HG02870 (cell line): ENCODE results near the gene NLRP9.
"Not testable (repeated sequence)": the region's sequence is repeated elsewhere in the genome, so short reads cannot be mapped to it uniquely, and the experiment has no call there.

Experiments
- ATAC-seq: cut with Tn5 transposase; IDR thresholded peaks from one replicate; pipeline ENCODE4 v1.9.1; 2021; ENCODE audit warnings: mild to moderate bottlenecking, moderate library complexity; ENCODE audit not compliant: unreplicated experiment

Gene NLRP9

DNA sequence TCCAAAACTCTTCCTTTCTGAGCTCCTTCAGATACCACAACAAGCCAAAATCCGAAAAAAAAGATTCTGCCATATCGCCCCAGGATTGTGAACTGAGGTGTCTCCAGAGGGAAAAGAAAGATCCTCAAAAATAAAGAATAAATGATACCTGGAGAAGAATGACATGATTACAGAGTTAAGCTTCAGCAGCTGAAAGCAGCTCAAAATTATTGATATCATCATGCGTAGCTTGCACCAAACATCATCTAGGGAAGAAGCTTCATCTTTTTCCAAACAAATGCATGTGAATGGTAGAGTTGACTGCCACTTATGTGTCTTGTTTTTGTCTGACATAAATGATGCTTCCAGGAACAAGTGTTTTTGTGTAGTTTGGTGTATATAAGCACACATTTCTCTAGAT lies at the start of gene NLRP9:
Gene NLRP9 (minus strand): TSS at position 101 of the 400 bp plus-strand sequence. CDS start 28 bp downstream, at position 73.
- ATAC-seq, result no peak

DNA sequence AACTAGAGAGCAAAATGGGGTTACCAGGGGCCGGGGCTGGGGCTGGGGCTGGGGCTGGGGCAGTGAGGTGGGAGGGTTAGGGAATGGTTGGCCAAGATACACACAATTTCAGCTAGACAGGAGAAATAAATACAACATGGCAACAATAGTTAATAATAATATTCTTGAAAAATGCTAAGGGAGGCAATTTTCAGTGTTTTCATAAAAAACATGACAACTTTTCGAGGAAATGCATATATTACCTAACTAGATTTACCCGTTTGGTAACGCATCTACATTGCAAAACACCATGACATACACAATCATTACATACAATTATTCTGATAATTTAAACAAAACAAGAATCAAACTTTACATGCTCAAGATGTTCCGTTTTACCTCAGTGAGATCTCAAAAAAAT lies 42.9 kb upstream of the NLRP9 start:
- no peak for ATAC-seq

DNA sequence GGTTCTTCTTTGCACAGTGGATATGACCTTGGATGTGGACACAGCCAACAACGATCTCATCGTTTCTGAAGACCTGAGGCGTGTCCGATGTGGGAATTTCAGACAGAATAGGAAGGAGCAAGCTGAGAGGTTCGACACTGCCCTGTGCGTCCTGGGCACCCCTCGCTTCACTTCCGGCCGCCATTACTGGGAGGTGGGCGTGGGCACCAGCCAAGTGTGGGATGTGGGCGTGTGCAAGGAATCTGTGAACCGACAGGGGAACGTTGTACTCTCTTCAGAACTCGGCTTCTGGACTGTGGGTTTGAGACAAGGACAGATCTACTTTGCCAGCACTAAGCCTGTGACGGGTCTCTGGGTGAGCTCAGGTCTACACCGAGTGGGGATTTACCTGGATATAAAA lies 40.1 kb upstream of the NLRP9 start:
- no peak for ATAC-seq

DNA sequence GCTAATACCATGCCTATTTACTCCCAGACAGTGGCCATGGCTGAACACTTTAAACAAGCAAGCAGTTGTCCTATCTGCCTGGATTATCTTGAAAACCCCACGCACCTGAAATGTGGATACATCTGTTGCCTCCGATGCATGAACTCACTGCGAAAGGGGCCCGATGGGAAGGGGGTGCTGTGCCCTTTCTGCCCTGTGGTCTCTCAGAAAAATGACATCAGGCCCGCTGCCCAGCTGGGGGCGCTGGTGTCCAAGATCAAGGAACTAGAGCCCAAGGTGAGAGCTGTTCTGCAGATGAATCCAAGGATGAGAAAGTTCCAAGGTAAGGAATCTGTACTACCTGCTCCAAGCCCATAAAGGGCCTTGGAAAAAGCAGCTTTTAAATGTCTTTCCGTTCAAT lies 39.3 kb upstream of the NLRP9 start:
- ATAC-seq, result no peak

DNA sequence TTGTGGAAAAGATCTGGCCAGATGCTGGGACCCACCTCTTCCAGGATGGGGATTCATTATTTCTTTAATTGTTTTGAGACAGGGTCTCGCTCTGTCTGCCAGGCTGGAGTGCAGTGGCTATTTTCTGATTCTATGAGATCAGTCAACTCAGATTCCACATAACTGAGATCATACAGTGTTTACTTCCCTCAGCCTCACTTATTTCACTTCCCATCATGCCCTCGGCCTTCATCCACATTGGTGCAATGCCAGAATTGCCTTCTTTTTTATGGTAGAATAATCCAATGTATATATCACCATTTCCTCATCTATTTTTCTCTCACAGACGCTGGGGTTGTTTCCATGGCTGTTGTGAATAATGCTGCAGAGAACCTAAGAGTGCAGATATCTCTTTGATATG lies 31.4 kb upstream of the NLRP9 start:
- ATAC-seq, result not testable (repeated sequence)

- ATAC-seq, result not testable (repeated sequence)
Observed at GRCh38 chr19:55768818-55769217, 30.6 kb upstream of the NLRP9 start, which contains the start of gene RFPL4AL1. RFPL4AL1 (plus strand) TSS chr19:55769118; CDS start chr19:55771805, 2,687 bp downstream.

GRCh38 chr19:55766466-55766865 lies 28.3 kb upstream of the NLRP9 start:
- no peak for ATAC-seq

GRCh38 chr19:55758797-55759196 lies 20.6 kb upstream of the NLRP9 start, which contains the start of gene RFPL4A:
RFPL4A (plus strand) TSS chr19:55759097; CDS start chr19:55761801, 2,704 bp downstream.
- ATAC-seq, result not testable (repeated sequence)

GRCh38 chr19:55756808-55757207 lies 18.6 kb upstream of the NLRP9 start:
- not testable (repeated sequence) for ATAC-seq

GRCh38 chr19:55753401-55753800 lies 15.2 kb upstream of the NLRP9 start:
- no peak for ATAC-seq

- no peak for ATAC-seq
Observed at GRCh38 chr19:55750715-55751114, 12.5 kb upstream of the NLRP9 start.

DNA sequence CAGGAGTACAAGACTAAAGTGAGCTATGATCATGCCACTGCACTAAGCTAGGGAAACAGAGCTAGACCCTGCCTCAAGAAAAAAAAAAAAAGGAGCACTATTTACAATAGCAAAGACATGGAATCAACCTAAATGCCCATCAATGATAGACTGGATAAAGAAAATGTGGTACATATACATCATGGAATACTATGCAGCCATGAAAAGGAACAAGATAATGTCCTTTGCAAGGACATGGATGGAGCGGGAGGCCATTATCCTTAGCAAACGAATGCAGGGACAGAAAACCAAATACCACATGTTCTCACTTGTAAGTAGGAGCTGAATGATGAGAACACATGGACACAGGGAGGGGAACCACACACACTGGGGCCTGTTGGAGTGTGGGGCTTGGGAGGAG lies 7.8 kb downstream of the NLRP9 start:
- not testable (repeated sequence) for ATAC-seq

- no peak for ATAC-seq
Observed at GRCh38 chr19:55723491-55723890, 14.7 kb downstream of the NLRP9 start.

- ATAC-seq, result no peak
Observed at GRCh38 chr19:55720801-55721200, 17.4 kb downstream of the NLRP9 start.

- ATAC-seq, result no peak
Observed at GRCh38 chr19:55720214-55720746, 17.9 kb downstream of the NLRP9 start.

GRCh38 chr19:55717879-55718711 lies 20.1 kb downstream of the NLRP9 start:
- not testable (repeated sequence) for ATAC-seq

DNA sequence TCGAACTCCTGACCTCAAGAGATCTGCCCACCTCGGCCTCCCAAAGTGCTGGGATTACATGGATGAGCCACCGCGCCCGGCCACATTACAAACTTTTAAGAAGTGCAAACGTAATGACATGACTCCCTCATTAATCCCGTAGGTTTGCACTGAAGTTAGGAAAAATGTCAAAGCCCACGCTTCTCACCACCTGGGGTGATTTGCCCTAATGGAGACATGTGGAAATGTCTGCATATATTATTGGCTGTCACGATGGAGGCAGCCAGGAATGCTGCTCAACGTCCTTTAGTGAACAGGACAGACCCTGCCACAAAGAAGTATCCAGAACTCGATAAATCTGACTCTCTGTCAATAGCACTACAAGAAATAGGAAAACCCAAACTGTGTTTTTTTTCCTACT lies 21.0 kb downstream of the NLRP9 start:
- ATAC-seq, result no peak

DNA sequence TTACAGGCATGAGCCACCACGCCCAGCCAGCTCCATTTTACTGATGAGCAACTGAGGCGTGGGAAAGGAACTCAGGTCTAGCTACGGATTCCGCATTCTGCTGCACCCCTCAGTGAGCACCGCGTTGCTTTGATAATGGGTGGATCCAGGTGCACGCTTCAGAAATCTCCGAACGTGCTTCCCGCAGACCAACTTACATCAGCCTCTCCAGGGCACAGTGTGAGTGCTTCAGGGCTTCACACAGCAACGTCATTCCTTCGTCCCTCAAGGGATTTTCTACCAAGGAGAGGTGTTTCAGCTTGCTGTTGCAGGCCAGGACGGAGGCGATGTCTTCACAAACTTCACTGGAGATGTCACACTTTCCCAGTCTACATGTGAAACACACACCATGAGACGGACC lies 21.7 kb downstream of the NLRP9 start:
- ATAC-seq, result no peak

DNA sequence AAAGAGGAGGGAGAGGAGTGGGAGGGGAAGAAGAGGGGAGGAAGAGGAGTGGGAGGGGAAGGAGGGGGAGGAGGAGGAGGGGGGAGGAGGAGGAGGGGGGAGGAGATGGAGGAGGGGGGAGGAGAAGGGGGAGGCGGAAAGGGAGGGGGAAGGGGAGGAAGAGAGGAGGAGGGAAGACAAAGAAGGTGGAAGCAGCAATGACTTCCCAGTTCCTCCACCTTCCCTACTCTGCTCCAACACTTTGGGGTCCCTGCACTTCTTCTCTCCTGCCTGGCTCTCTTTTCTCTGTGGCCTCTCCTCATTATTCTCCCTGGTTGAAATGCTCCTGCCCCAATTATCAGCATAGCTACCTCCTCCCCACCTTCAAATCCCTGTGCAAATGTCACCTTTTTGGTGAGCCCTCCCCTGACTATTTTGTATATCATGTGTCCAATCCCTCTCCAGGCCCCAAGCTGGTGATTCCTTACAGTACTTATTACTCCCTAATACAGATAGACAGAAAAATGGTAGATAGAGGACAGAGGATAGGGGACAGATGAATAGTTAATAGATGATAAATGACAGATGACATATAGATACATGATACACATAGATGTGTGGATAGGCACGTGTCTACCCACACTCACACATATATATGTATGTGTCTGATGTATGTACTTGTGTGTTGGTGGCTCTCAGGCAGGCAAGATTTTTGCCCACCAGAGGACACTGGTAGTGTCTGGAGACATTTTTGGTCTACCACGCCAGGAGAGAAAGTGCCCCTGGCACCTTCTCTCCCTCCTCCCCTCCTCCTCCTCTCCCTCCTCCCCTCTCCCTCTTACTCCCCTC lies 25.2 kb downstream of the NLRP9 start:
- ATAC-seq, result no peak

DNA sequence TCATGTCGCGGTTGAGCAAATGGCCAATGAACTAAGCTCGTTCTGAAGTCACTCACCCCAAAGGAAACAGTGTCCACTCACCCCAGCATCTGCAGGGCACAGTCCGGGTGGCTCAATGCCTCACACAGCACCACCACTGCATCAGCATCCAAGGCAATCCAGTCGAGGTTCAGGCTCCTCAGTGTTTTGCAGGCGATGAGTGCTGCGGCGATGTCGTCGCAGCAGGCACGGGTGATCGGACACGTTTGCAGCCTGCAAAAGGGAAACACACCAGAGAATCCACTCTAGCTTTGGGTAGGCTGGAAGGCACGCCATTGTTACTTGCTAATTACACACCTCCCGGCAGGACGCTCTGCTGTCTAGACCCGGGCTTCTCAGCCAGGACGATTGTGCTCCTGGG lies 26.5 kb downstream of the NLRP9 start:
- ATAC-seq, result no peak

DNA sequence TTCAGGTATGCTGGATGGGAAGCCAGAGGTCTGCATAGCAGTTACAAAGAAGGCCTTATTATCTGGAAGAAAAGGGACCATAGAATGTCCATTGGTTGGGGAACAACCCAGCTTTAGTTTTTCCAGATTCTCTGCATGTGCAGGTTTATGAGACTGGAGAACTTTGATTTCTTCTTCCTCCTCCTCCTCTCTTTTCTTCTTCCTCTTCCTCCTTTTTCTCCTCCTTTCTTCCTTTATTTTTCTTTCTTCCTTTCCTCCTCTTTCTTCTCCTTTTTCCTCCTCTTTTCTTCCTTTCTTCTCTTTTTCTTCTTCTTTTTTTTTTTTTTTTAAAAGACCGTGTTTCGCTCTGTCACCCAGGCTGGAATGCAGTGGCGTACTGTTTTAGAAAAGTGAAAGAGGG lies 32.2 kb downstream of the NLRP9 start:
- ATAC-seq, result no peak
